Right kidney (tissue), 1 donor: Measurements from ENCODE around the gene TSPAN1.
A peak's percentile ranks its signal among the peaks of the same experiment; 100 is the strongest.

ENCODE experiments used
- DNase-seq: peaks from one replicate; pipeline ENCODE4 v3.0.0-alpha.2; 2016

Gene TSPAN1

GRCh38 chr1:46184920-46185658 lies 10.2 kb downstream of the TSPAN1 start:
- no peak for DNase-seq

GRCh38 chr1:46186076-46186475 lies 11.2 kb downstream of the TSPAN1 start:
- DNase-seq = no peak

- no peak for DNase-seq
These were observed 12.4 kb downstream of the TSPAN1 start for GRCh38 chr1:46187106-46187869.

- DNase-seq = no peak
These were observed 13.6 kb downstream of the TSPAN1 start for GRCh38 chr1:46188295-46189030.

GRCh38 chr1:46190539-46190938 lies 15.7 kb downstream of the TSPAN1 start:
- no peak for DNase-seq

- DNase-seq = no peak
These were observed 16.3 kb downstream of the TSPAN1 start for GRCh38 chr1:46191033-46191701.

GRCh38 chr1:46192171-46192570 lies 17.3 kb downstream of the TSPAN1 start:
- no peak for DNase-seq

GRCh38 chr1:46193285-46193684 lies 18.4 kb downstream of the TSPAN1 start:
- no peak for DNase-seq

- no peak for DNase-seq
These were observed 19.2 kb downstream of the TSPAN1 start for GRCh38 chr1:46193984-46194570.

GRCh38 chr1:46194641-46195193 lies 19.8 kb downstream of the TSPAN1 start:
- no peak for DNase-seq

- DNase-seq = no peak
These were observed 21.7 kb downstream of the TSPAN1 start for GRCh38 chr1:46196609-46197008.

- DNase-seq = no peak
These were observed 22.7 kb downstream of the TSPAN1 start for GRCh38 chr1:46197560-46197963.

- peak; percentile 85 for DNase-seq
These were observed 23.3 kb downstream of the TSPAN1 start, which contains the start of gene POMGNT1 for GRCh38 chr1:46197964-46198811. TSS of gene POMGNT1 (minus strand) at chr1:46198434. CDS start at chr1:46197821, 613 bp downstream.

- DNase-seq = no peak
These were observed 24.4 kb downstream of the TSPAN1 start for GRCh38 chr1:46199233-46199749.

GRCh38 chr1:46203738-46204405 lies 29.0 kb downstream of the TSPAN1 start:
- peak; percentile 34 for DNase-seq

GRCh38 chr1:46204406-46204742 lies 29.5 kb downstream of the TSPAN1 start:
- no peak for DNase-seq

GRCh38 chr1:46205141-46205540 lies 30.3 kb downstream of the TSPAN1 start:
- no peak for DNase-seq

- no peak for DNase-seq
These were observed 30.9 kb downstream of the TSPAN1 start for GRCh38 chr1:46205791-46206190.

- DNase-seq = no peak
These were observed 31.5 kb downstream of the TSPAN1 start for GRCh38 chr1:46206399-46206798.

- DNase-seq = no peak
These were observed 35.7 kb downstream of the TSPAN1 start for GRCh38 chr1:46210561-46210960.
